HepG2 (cell line): Measurements from ENCODE around the gene RPL36AL. TPM values are rescaled to one million over a fixed set of nuclear protein-coding genes. Genes with fewer than 3 reads are reported as not detected.

Source experiments
- ATF5 ChIP-seq: sonication (generic); formaldehyde crosslinking; IDR thresholded peaks from 2 replicates; pipeline ENCODE4 v1.4.0; 2020; ENCODE audit warnings: mild to moderate bottlenecking, low read depth, missing genetic modification reagents
- DPF2 ChIP-seq: sonication (generic); formaldehyde crosslinking; IDR thresholded peaks from 2 replicates; pipeline ENCODE4 v1.4.0; 2020; ENCODE audit warnings: mild to moderate bottlenecking, low read depth, missing genetic modification reagents, borderline replicate concordance
- FOSL1 ChIP-seq: sonication (generic); formaldehyde crosslinking; IDR thresholded peaks from 2 replicates; pipeline ENCODE4 v1.9.0; 2021; ENCODE audit warnings: missing genetic modification reagents, borderline replicate concordance
- MXD3 ChIP-seq: IDR thresholded peaks from 2 replicates; pipeline ENCODE4 v1.6.1; 2016; ENCODE audit warnings: mild to moderate bottlenecking, missing biosample characterization, missing genetic modification reagents
- MYPOP ChIP-seq: sonication (generic); formaldehyde crosslinking; IDR thresholded peaks from 2 replicates; pipeline ENCODE4 v1.8.1; 2023; ENCODE audit warnings: mild to moderate bottlenecking, moderate library complexity, missing genetic modification reagents
- ONECUT2 ChIP-seq: sonication (generic); formaldehyde crosslinking; IDR thresholded peaks from 2 replicates; pipeline ENCODE4 v1.4.0; 2020; ENCODE audit warnings: missing genetic modification reagents
- POLR2AphosphoS2 ChIP-seq: IDR thresholded peaks from 2 replicates; pipeline ENCODE4 v1.6.1; 2011; ENCODE audit warnings: low read depth, low read length, improper control_type of control experiment
- PTBP1 ChIP-seq: fragments of 200-400 bp; formaldehyde crosslinking; IDR thresholded peaks from 2 replicates; pipeline ENCODE4 v1.6.1; 2018; ENCODE audit warnings: low read length, low read depth; ENCODE audit not compliant: poor library complexity, severe bottlenecking
- SMARCC2 ChIP-seq: fragments of 450-650 bp; IDR thresholded peaks from 2 replicates; pipeline ENCODE4 v1.6.1; 2017; ENCODE audit warnings: antibody characterized with exemption, mild to moderate bottlenecking
- STAG1 ChIP-seq: sonication (generic); formaldehyde crosslinking; IDR thresholded peaks from 2 replicates; pipeline ENCODE4 v1.4.0; 2020; ENCODE audit warnings: missing genetic modification reagents
- TEAD3 ChIP-seq: optimal IDR thresholded peaks from 2 replicates; pipeline ENCODE3; 2016; ENCODE audit warnings: borderline replicate concordance
- ZNF335 ChIP-seq: sonication (generic); formaldehyde crosslinking; IDR thresholded peaks from 2 replicates; pipeline ENCODE4 v1.4.0; 2020; ENCODE audit warnings: missing genetic modification reagents
- ZNF460 ChIP-seq: sonication (generic); formaldehyde crosslinking; IDR thresholded peaks from 2 replicates; pipeline ENCODE4 v1.5.1; 2020; ENCODE audit warnings: missing genetic modification reagents, mild to moderate bottlenecking, borderline replicate concordance
- ZNF878 ChIP-seq: sonication (generic); formaldehyde crosslinking; IDR thresholded peaks from 2 replicates; pipeline ENCODE4 v1.8.1; 2023; ENCODE audit warnings: mild to moderate bottlenecking, missing genetic modification reagents, moderate library complexity
- polyA plus RNA-seq, 8 experiments: library from polyadenylated mRNA; depleted of rRNA in 3 of 8; stranded (reverse) in 7 of 8; unstranded in 1 of 8; fragments of >200 nt; fragmentation: Illumina TruSeq in 4 of 8; extraction: Trizol in 4 of 8; gene quantifications; 2 replicates each; pipeline versions ENCODE4 v1.2.1 to v1.2.3, GENCODE V29; 2011 to 2016; ENCODE audit warnings: low read depth in 4 of 8, missing spikeins in 1 of 8, mixed read lengths in 1 of 8; ENCODE audit not compliant: insufficient read depth in 1 of 8
- total RNA-seq, 5 experiments: library from RNA; depleted of rRNA; stranded (reverse); fragments of >200 nt; fragmentation: Illumina TruSeq; extraction: Trizol; gene quantifications; 2 replicates each; pipeline ENCODE4 v1.2.3, GENCODE V29; 2016; ENCODE audit warnings: low read depth in 1 of 5
- TF ChIP-seq, protein P1 (sequence below): sonication (generic); formaldehyde crosslinking; IDR thresholded peaks from 2 replicates; pipeline ENCODE4 v1.4.0; 2020; ENCODE audit warnings: mild to moderate bottlenecking, missing genetic modification reagents

The RPL36AL gene
- total and polyA plus RNA-seq, 2 of the 13 experiments (the other 11 are each of a cell fraction or from before 2014, with no cell fraction given), result 90.0 to 294 TPM

DNA sequence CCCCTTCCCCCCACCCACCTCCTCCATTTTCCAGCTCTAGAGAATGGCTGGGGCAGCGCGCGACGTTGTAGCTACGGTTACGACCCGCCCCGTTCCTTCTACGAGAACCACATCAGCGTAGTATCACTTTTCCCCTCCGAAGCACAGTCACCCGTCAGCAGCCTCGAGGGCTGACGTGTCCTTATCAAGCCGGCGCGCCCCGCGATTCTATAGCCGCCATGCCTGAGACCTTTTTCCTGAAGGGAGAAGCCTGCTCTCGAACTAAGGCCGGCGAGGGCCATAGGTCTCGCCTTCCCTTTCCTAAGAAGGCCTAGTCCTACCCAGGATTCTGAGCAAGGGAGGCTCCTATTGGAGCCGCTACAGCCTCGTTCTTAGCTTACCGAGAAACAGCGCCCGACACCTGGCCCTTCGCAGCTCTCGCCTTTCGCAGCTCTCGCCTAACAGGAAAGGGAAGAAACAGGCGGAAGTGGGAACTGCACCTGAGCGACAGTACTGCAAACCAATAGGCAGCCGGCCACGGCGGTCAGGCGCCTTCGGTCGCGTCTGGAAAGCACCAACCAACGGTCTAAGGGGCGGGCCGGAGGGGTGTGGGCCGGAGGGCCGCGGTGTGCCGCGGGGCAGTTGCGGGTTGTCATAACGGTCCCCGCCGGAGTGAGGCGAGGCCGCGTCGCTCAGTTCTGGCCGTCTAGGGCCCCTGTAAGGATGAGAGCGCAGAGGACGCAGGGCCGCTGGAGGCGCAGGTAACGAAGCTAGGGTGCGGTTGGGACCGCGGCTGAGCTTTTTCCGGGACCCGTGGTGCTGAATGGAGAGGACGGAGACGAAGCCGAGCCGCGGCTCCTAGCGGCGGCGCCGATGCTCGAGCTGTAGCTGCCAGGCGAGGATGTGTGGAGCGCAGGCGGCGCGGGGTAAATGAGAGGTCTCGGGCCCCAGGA is at the start of gene RPL36AL, which contains the start of gene MGAT2 (continued):
- TF ChIP-seq, protein P1, sequence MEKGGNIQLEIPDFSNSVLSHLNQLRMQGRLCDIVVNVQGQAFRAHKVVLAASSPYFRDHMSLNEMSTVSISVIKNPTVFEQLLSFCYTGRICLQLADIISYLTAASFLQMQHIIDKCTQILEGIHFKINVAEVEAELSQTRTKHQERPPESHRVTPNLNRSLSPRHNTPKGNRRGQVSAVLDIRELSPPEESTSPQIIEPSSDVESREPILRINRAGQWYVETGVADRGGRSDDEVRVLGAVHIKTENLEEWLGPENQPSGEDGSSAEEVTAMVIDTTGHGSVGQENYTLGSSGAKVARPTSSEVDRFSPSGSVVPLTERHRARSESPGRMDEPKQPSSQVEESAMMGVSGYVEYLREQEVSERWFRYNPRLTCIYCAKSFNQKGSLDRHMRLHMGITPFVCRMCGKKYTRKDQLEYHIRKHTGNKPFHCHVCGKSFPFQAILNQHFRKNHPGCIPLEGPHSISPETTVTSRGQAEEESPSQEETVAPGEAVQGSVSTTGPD (CRISPR knock-in tag), result no peak
- TF ChIP-seq TEAD3 (CRISPR knock-in tag), result peak; percentile 7
- TF ChIP-seq FOSL1 (CRISPR knock-in tag), result 0 out of 2 replicates have a peak, but pooled peaks have one; percentile 5
- TF ChIP-seq ATF5 (CRISPR knock-in tag), result 0 out of 2 replicates have a peak, but pooled peaks have one; percentile 46
- peak; percentile 7; the same call in 1 of the 2 replicates for TF ChIP-seq ZNF878 (CRISPR knock-in tag)
- TF ChIP-seq ZNF335 (CRISPR knock-in tag), result peak; percentile 86
- TF ChIP-seq POLR2AphosphoS2, result peak; percentile 65
- no peak for TF ChIP-seq PTBP1
- no peak for TF ChIP-seq ZNF460 (CRISPR knock-in tag)
- peak; percentile 37 for TF ChIP-seq STAG1
- no peak for TF ChIP-seq DPF2 (CRISPR knock-in tag)
- TF ChIP-seq MXD3 (CRISPR knock-in tag), result peak; percentile 40
- no peak for TF ChIP-seq SMARCC2
- TF ChIP-seq MYPOP, result peak; percentile 73; the same call in 1 of the 2 replicates
- no peak for TF ChIP-seq ONECUT2 (CRISPR knock-in tag)
